Calu3 (cell line): Measurements from ENCODE around the gene DOK7. TPM values are rescaled to one million over a fixed set of nuclear protein-coding genes. Genes with fewer than 3 reads are reported as not detected.

Experiments
- BruUV-seq: library from RNA; stranded (reverse); fragments of 400-500 nt; replicated peaks from 2 replicates; lab custom pipeline; 2021; lab: Mats Ljungman, UMichigan
- CTCF ChIA-PET: fragments of 300-600 bp; sonication (Branson Sonifier 250); formaldehyde crosslinking; loops from one replicate; lab custom pipeline; 2022; ENCODE audit warnings: antibody characterized with exemption; lab: Charles Lee
- DNase-seq: peaks from one replicate; pipeline ENCODE4 v3.0.0; 2022
- H3K27ac Mint-ChIP-seq: one replicate; pipeline ENCODE4 v1.8.0; 2022; ENCODE audit warnings: mixed read lengths; ENCODE audit not compliant: unreplicated experiment
- H3K27me3 Mint-ChIP-seq: one replicate; pipeline ENCODE4 v1.8.0; 2022; ENCODE audit warnings: mixed read lengths; ENCODE audit not compliant: unreplicated experiment
- H3K36me3 Mint-ChIP-seq: one replicate; pipeline ENCODE4 v1.8.0; 2022; ENCODE audit warnings: mild to moderate bottlenecking, moderate library complexity, mixed read lengths; ENCODE audit not compliant: insufficient read depth, unreplicated experiment
- H3K4me1 Mint-ChIP-seq: one replicate; pipeline ENCODE4 v1.8.0; 2022; ENCODE audit warnings: mild to moderate bottlenecking, low read depth, mixed read lengths; ENCODE audit not compliant: unreplicated experiment
- H3K4me3 Mint-ChIP-seq: one replicate; pipeline ENCODE4 v1.8.0; 2022; ENCODE audit warnings: mild to moderate bottlenecking, low read depth, moderate library complexity, mixed read lengths; ENCODE audit not compliant: unreplicated experiment
- H3K9me3 Mint-ChIP-seq: one replicate; pipeline ENCODE4 v1.8.0; 2022; ENCODE audit warnings: low read depth, mixed read lengths; ENCODE audit not compliant: unreplicated experiment
- CTCF ChIP-seq: fragments of 200-600 bp; IDR thresholded peaks from one replicate; pipeline ENCODE4 v1.8.0; 2022; ENCODE audit warnings: antibody characterized with exemption; ENCODE audit not compliant: unreplicated experiment
- intact Hi-C: fragments of 100-400 bp; cut with micrococcal nuclease; formaldehyde crosslinking; loops from one replicate; pipeline ENCODE4 v1.10.0; 2022; ENCODE audit not compliant: unreplicated experiment
- total RNA-seq: library from RNA; stranded (reverse); gene quantifications from 2 replicates; pipeline ENCODE4 v1.2.3, GENCODE V29; 2022

DOK7 gene
- total RNA-seq, 1 experiment from 2014 or later: 2.7 TPM

DNA sequence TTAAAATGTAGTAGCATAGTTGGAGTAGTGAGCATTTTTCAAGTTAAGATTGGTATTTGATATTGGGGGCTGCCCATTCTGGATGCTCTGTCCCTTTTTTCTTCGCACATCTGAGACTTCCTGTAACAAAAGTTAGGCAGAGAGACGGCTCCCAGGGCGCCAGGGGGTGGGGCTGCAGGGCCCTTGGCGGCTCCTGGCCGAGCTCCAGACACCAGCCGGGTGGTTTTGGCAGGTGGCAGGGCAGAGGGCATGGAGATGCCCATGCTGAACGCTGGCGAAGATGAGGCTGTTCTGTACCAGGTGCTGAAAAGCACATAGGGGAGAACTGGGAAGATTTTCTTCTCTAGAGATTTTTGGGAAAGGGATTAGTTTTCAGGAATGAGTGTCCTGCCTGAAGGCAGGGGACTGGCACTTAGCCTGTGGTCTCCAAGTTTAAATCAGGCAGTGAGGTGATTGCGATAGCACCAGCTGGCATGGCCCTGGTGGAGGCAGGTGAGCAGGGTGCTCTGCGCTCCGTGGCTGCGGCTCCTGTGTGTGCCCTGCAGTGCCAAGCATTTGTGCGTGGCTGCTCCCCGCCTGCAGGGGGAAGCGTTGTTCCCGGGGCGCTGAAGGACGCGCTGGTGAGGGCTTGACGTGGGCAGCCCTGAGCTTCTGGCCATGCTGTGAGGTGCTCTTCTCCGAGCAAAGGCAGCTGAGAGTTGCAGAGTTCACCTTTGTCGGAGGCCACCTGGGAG lies 44.9 kb upstream of the DOK7 start:
- BruUV-seq: no TSS peak

GRCh38 chr4:3419836-3420605 lies 43.1 kb upstream of the DOK7 start:
- CTCF ChIA-PET: no interaction called here
- no peak for TF ChIP-seq CTCF
- Mint-ChIP-seq H3K27me3 (no peaks in the 10 kb centered on the region), H3K4me3 (no peak overlapping the region), H3K36me3 (no peaks in the 10 kb centered on the region), H3K27ac (no peak overlapping the region), H3K4me1 (no peaks in the 10 kb centered on the region), H3K9me3 (no peaks in the 10 kb centered on the region)
- no TSS peak for BruUV-seq
- intact Hi-C loops: no loop called here
- DNase-seq: no peak

More for the DNA sequence above, 44.9 kb upstream of the DOK7 start:
- CTCF ChIA-PET: no interaction called here
- Mint-ChIP-seq H3K4me3 (no peak overlapping the region), H3K4me1 (no peaks in the 10 kb centered on the region), H3K27me3 (no peaks in the 10 kb centered on the region), H3K36me3 (no peaks in the 10 kb centered on the region), H3K27ac (no peak overlapping the region), H3K9me3 (no peaks in the 10 kb centered on the region)
- DNase-seq: no peak
- no peak for TF ChIP-seq CTCF
- intact Hi-C loops: no loop called here

- no TSS peak for BruUV-seq
- no peak for DNase-seq
- no peaks in the 10 kb centered on the region for H3K4me1 Mint-ChIP-seq
- no peaks in the 10 kb centered on the region for H3K9me3 Mint-ChIP-seq
- CTCF ChIA-PET: no interaction called here
- no peaks in the 10 kb centered on the region for H3K27me3 Mint-ChIP-seq
- no peak for TF ChIP-seq CTCF
- intact Hi-C loops: no loop called here
- no peaks in the 10 kb centered on the region for H3K36me3 Mint-ChIP-seq
- no peak overlapping the region for H3K4me3 Mint-ChIP-seq
- H3K27ac Mint-ChIP-seq: no peak overlapping the region
Measured at GRCh38 chr4:3420606-3420955, 42.5 kb upstream of the DOK7 start.

DNA sequence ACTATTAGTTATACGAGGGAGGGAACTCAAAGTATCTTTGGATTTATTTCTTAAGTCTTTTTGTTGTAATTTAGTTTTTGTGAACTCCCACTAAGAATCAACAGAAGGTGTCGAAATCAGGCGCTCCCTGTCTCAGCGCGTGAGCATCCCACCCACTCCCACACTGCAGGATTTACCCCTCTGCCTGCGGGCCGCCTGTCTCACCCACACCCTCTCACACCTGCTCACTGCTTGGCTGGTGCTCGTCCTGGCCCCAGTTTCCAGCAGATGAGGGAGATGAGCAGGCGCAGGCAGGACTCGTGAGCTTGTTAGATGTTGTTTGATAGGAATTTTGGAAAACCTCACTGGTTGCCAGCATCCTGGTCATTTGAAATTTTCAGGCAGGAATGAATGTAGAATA lies 42.1 kb upstream of the DOK7 start:
- CTCF ChIA-PET: no interaction called here
- no peak for TF ChIP-seq CTCF

More for the DNA sequence above, 42.1 kb upstream of the DOK7 start:
- H3K27ac Mint-ChIP-seq: no peak overlapping the region
- no peak overlapping the region for H3K4me3 Mint-ChIP-seq
- intact Hi-C loops: no loop called here
- DNase-seq: no peak
- no peaks in the 10 kb centered on the region for H3K27me3 Mint-ChIP-seq
- no peaks in the 10 kb centered on the region for H3K9me3 Mint-ChIP-seq
- H3K4me1 Mint-ChIP-seq: no peaks in the 10 kb centered on the region
- no peaks in the 10 kb centered on the region for H3K36me3 Mint-ChIP-seq
- no TSS peak for BruUV-seq
